ENCODE measurements around the gene HMGN3. TPM values are rescaled to one million over a fixed set of nuclear protein-coding genes. Genes with fewer than 3 reads are reported as not detected.

HMGN3 gene
- total RNA-seq, 1 donor from 2014 or later = 42.5 TPM

- DNase-seq (ENCODE audit: extremely low spot score in 2 of 2) = no peak
- intact Hi-C loops (cut with DNase I) = no loop called here
- Histone ChIP-seq H3K4me1 (no peaks in the 10 kb centered on the region), H3K36me3 (no peaks in the 10 kb centered on the region), H3K27ac (no peak overlapping the region), H3K4me3 (no peak overlapping the region), H3K27me3 (no peaks in the 10 kb centered on the region), H3K9me3 (no peaks in the 10 kb centered on the region)
- no peak for TF ChIP-seq POLR2AphosphoS5 (IDR thresholded peaks at IDR 0.05; ENCODE audit: insufficient read depth in 1 of 2, low read depth in 1 of 2)
- TF ChIP-seq POLR2A (IDR thresholded peaks at IDR 0.05) = no peak
- TF ChIP-seq CTCF (IDR thresholded peaks at IDR 0.05) = no peak
Measured at GRCh38 chr6:79250559-79250958, 16.1 kb upstream of the HMGN3 start.

- intact Hi-C loops (cut with DNase I) = no loop called here
- Histone ChIP-seq H3K4me3 (no peak overlapping the region), H3K9me3 (no peaks in the 10 kb centered on the region), H3K27me3 (no peaks in the 10 kb centered on the region), H3K27ac (no peak overlapping the region), H3K36me3 (no peaks in the 10 kb centered on the region), H3K4me1 (no peaks in the 10 kb centered on the region)
- TF ChIP-seq CTCF (IDR thresholded peaks at IDR 0.05) = no peak
- no peak for TF ChIP-seq POLR2A (IDR thresholded peaks at IDR 0.05)
- no peak for TF ChIP-seq POLR2AphosphoS5 (IDR thresholded peaks at IDR 0.05; ENCODE audit: insufficient read depth in 1 of 2, low read depth in 1 of 2)
- DNase-seq (ENCODE audit: extremely low spot score in 2 of 2) = no peak
Measured at GRCh38 chr6:79250107-79250514, 15.6 kb upstream of the HMGN3 start.

GRCh38 chr6:79249136-79249535 is 14.7 kb upstream of the HMGN3 start:
- no peaks in the 10 kb centered on the region for H3K36me3 ChIP-seq
- H3K9me3 ChIP-seq = no peaks in the 10 kb centered on the region
- intact Hi-C loops (cut with DNase I) = no loop called here
- no peaks in the 10 kb centered on the region for H3K27me3 ChIP-seq
- no peaks in the 10 kb centered on the region for H3K4me1 ChIP-seq
- TF ChIP-seq POLR2A (IDR thresholded peaks at IDR 0.05) (no peak), CTCF (IDR thresholded peaks at IDR 0.05) (no peak), POLR2AphosphoS5 (IDR thresholded peaks at IDR 0.05; ENCODE audit: insufficient read depth in 1 of 2, low read depth in 1 of 2) (no peak)
- no peak overlapping the region for H3K27ac ChIP-seq
- no peak overlapping the region for H3K4me3 ChIP-seq
- no peak for DNase-seq (ENCODE audit: extremely low spot score in 2 of 2)

GRCh38 chr6:79246891-79247290 is 12.4 kb upstream of the HMGN3 start:
- intact Hi-C loops (cut with DNase I) = no loop called here
- H3K4me1 ChIP-seq = no peaks in the 10 kb centered on the region
- H3K9me3 ChIP-seq = no peaks in the 10 kb centered on the region
- no peak for DNase-seq (ENCODE audit: extremely low spot score in 2 of 2)
- no peak overlapping the region for H3K27ac ChIP-seq
- no peaks in the 10 kb centered on the region for H3K27me3 ChIP-seq
- TF ChIP-seq POLR2AphosphoS5 (IDR thresholded peaks at IDR 0.05; ENCODE audit: insufficient read depth in 1 of 2, low read depth in 1 of 2) (no peak), POLR2A (IDR thresholded peaks at IDR 0.05) (no peak), CTCF (IDR thresholded peaks at IDR 0.05) (no peak)
- H3K4me3 ChIP-seq = no peak overlapping the region
- H3K36me3 ChIP-seq = no peaks in the 10 kb centered on the region

GRCh38 chr6:79241228-79241627 is 6.7 kb upstream of the HMGN3 start:
- intact Hi-C loops (cut with DNase I) = no loop called here
- H3K27ac ChIP-seq = no peak overlapping the region
- DNase-seq (ENCODE audit: extremely low spot score in 2 of 2) = no peak
- no peaks in the 10 kb centered on the region for H3K27me3 ChIP-seq
- no peak for TF ChIP-seq POLR2A (IDR thresholded peaks at IDR 0.05)
- TF ChIP-seq CTCF (IDR thresholded peaks at IDR 0.05) = no peak
- TF ChIP-seq POLR2AphosphoS5 (IDR thresholded peaks at IDR 0.05; ENCODE audit: insufficient read depth in 1 of 2, low read depth in 1 of 2) = no peak
- H3K4me3 ChIP-seq = no peak overlapping the region
- no peaks in the 10 kb centered on the region for H3K36me3 ChIP-seq
- no peaks in the 10 kb centered on the region for H3K4me1 ChIP-seq
- H3K9me3 ChIP-seq = no peaks in the 10 kb centered on the region
